H1 (cell line): ENCODE results near the gene NR2C2AP. TPM values are rescaled to one million over a fixed set of nuclear protein-coding genes. Genes with fewer than 3 reads are reported as not detected.

Experiments
- CBX8 ChIP-seq: fragments of 300-800, 300-1000 bp; sonication (generic); IDR thresholded peaks from 2 replicates; pipeline ENCODE4 v1.7.1; 2016; ENCODE audit warnings: low read depth, low read length, borderline replicate concordance
- CHD2 ChIP-seq: IDR thresholded peaks from 2 replicates; pipeline ENCODE4 v1.6.1; 2012; ENCODE audit warnings: low read length, improper control_type of control experiment
- CTBP2 ChIP-seq: IDR thresholded peaks from 2 replicates; pipeline ENCODE4 v1.7.0; 2011; ENCODE audit warnings: borderline replicate concordance, mild to moderate bottlenecking, moderate library complexity, mixed read lengths, low read length; ENCODE audit not compliant: insufficient read depth, insufficient read length
- E2F6 ChIP-seq: IDR thresholded peaks from 2 replicates; pipeline ENCODE4 v1.6.1; 2012; ENCODE audit warnings: inconsistent platforms
- JUND ChIP-seq: IDR thresholded peaks from 2 replicates; pipeline ENCODE4 v1.6.1; 2011; ENCODE audit warnings: mild to moderate bottlenecking, improper control_type of control experiment, low read length
- KDM1A ChIP-seq: fragments of 200-600, 300-600 bp; sonication (generic); IDR thresholded peaks from 2 replicates; pipeline ENCODE4 v1.7.1; 2016; ENCODE audit warnings: mild to moderate bottlenecking, low read length, borderline replicate concordance
- KDM5A ChIP-seq: fragments of 200-600 bp; IDR thresholded peaks from 2 replicates; pipeline ENCODE4 v1.7.1; 2012; ENCODE audit warnings: mild to moderate bottlenecking, low read length, inconsistent platforms, mixed read lengths
- PHF8 ChIP-seq: fragments of 200-600 bp; sonication (generic); conservative IDR thresholded peaks from 2 replicates; pipeline ENCODE4 v1.7.1; 2012; ENCODE audit warnings: low read depth, mild to moderate bottlenecking, inconsistent platforms, low read length, moderate library complexity
- POLR2A ChIP-seq, 2 experiments: IDR thresholded peaks; 1 replicate in 1 of 2; 2 replicates in 1 of 2; pipeline ENCODE4 v1.6.1; 2011; ENCODE audit warnings: low read depth in 2 of 2, low read length in 2 of 2, mild to moderate bottlenecking in 2 of 2; ENCODE audit errors: control extremely low read depth in 1 of 2
- RFX5 ChIP-seq: IDR thresholded peaks from 2 replicates; pipeline ENCODE4 v1.6.1; 2011; ENCODE audit warnings: low read depth, low read length, improper control_type of control experiment, borderline replicate concordance
- SAP30 ChIP-seq: fragments of 300-600 bp; sonication (generic); IDR thresholded peaks from 2 replicates; pipeline ENCODE4 v1.7.1; 2012; ENCODE audit warnings: low read length, moderate library complexity, mild to moderate bottlenecking, inconsistent platforms; ENCODE audit not compliant: insufficient read depth, insufficient replicate concordance
- SIN3A ChIP-seq, 2 experiments: IDR thresholded peaks in 1 of 2; conservative IDR thresholded peaks in 1 of 2; 2 replicates each; pipeline ENCODE4 v1.6.1; 2011 to 2012; ENCODE audit warnings: low read length in 2 of 2, improper control_type of control experiment in 1 of 2, low read depth in 1 of 2, mild to moderate bottlenecking in 1 of 2
- SIRT6 ChIP-seq: IDR thresholded peaks from one replicate; pipeline ENCODE4 v1.7.1; 2012; ENCODE audit warnings: low read length, inconsistent platforms
- SIX5 ChIP-seq: IDR thresholded peaks from 2 replicates; pipeline ENCODE4 v1.6.1; 2011; ENCODE audit warnings: mild to moderate bottlenecking, low read depth, low read length
- TAF7 ChIP-seq: optimal IDR thresholded peaks from 2 replicates; pipeline ENCODE3; 2011; ENCODE audit warnings: low read depth, mild to moderate bottlenecking, inconsistent platforms, low read length, moderate library complexity, borderline replicate concordance
- TEAD4 ChIP-seq: IDR thresholded peaks from 2 replicates; pipeline ENCODE4 v1.6.1; 2012; ENCODE audit warnings: low read depth, low read length, inconsistent platforms, mixed read lengths
- polyA plus RNA-seq, 7 experiments: library from polyadenylated mRNA; depleted of rRNA in 3 of 7; stranded (reverse) in 5 of 7; unstranded in 2 of 7; fragments of >200 nt in 5 of 7; fragments of 200-250 nt in 2 of 7; gene quantifications; 1 replicate in 5 of 7; 2 replicates in 1 of 7; 4 replicates in 1 of 7; pipeline versions ENCODE4 v1.2.1 to v1.2.3, GENCODE V29; 2011 to 2013; ENCODE audit warnings: missing spikeins in 2 of 7, mixed read lengths in 2 of 7
- total RNA-seq: library from RNA; stranded (reverse); fragmentation: NEBNext Ultra II Directional; extraction: Animal tissue kit (Norgen Biotek cat#: 25700); gene quantifications from 2 replicates; pipeline ENCODE4 v1.2.1, GENCODE V29; 2021

The NR2C2AP gene
- total and polyA plus RNA-seq, 2 of the 8 experiments (the other 6 are each of a cell fraction or from before 2014, with no cell fraction given) = 16.4 to 20.5 TPM

- TF ChIP-seq RFX5 (no peak), SIX5 (no peak), SAP30 (no peak), CBX8 (no peak), CTBP2 (peak; percentile 26), TAF7 (no peak), JUND (no peak), PHF8 (peak; percentile 63), KDM5A (no peak), TEAD4 (no peak), SIN3A (conservative IDR thresholded peaks at IDR 0.05 in 1 of 2, IDR thresholded peaks at IDR 0.05 in 1 of 2; ENCODE audit: low read depth in 1 of 2, low read length in 2 of 2) (no peak), SIRT6 (no peak), E2F6 (no peak), POLR2A (IDR thresholded peaks at IDR 0.05; ENCODE audit: control extremely low read depth in 1 of 2, low read depth in 2 of 2, low read length in 2 of 2) (peak in 1 of 2 experiments; percentile 67; a peak in 1 of 3 replicates), KDM1A (peak; percentile 98), CHD2 (no peak)
These were observed 8.5 kb upstream of the NR2C2AP start, which contains the start of gene NCAN (continued) for GRCh38 chr19:19211499-19212420.
